Measurements from ENCODE around the gene WNT9A. TPM values are rescaled to one million over a fixed set of nuclear protein-coding genes. Genes with fewer than 3 reads are reported as not detected.

WNT9A gene
- polyA plus RNA-seq, 3 donors, result not detected

GRCh38 chr1:227919906-227920305, 27.8 kb downstream of the WNT9A start:
- intact Hi-C loops (cut with micrococcal nuclease), result no loop called here
- WGBS (ENCODE audit: insufficient coverage), result 48% methylated on average over 10 of the region's 12 CpGs
- Histone ChIP-seq H3K36me3 (replicated peaks in 1 of 2; ENCODE audit: control insufficient read depth in 1 of 2, insufficient read depth in 2 of 2, low read length in 2 of 2) (no peaks in the 10 kb centered on the region), H3K27me3 (ENCODE audit: control insufficient read depth in 2 of 2, insufficient read depth in 2 of 2, low read length in 2 of 2) (no peaks in the 10 kb centered on the region), H3K27ac (ENCODE audit: low read depth in 1 of 2, low read length in 2 of 2) (no peak overlapping the region), H3K4me2 (replicated peaks; ENCODE audit: extremely low read depth, low read length, poor library complexity, severe bottlenecking) (no peak overlapping the region), H3K79me2 (ENCODE audit: insufficient read depth, low read length) (no peaks in the 10 kb centered on the region), H3K9ac (ENCODE audit: insufficient read depth, low read length, poor library complexity, severe bottlenecking) (no peak overlapping the region), H2AFZ (ENCODE audit: insufficient read depth, low read depth, low read length, poor library complexity, severe bottlenecking) (no peak overlapping the region), H4K20me1 (ENCODE audit: insufficient read depth, low read length) (no peaks in the 10 kb centered on the region), H3K9me3 (replicated peaks in 1 of 2; ENCODE audit: control insufficient read depth in 1 of 2, insufficient read depth in 1 of 2, low read length in 2 of 2) (no peaks in the 10 kb centered on the region), H3K4me3 (replicated peaks in 1 of 3; ENCODE audit: low read depth in 2 of 3, low read length in 3 of 3) (no peak overlapping the region), H3K4me1 (ENCODE audit: control insufficient read depth in 1 of 2, insufficient read depth in 2 of 2, low read length in 2 of 2) (no peaks in the 10 kb centered on the region)
- DNase-seq, result no peak
- H3K27ac Mint-ChIP-seq, result no peak overlapping the region
- peaks cover 0 to 4% (median 0%) of the 10 kb centered on the region in 3 donors for H3K27me3 Mint-ChIP-seq (ENCODE audit: low read depth in 3 of 3)
- no peak for TF ChIP-seq CTCF (IDR thresholded peaks at IDR 0.05)
- H3K4me3 Mint-ChIP-seq, result no peak overlapping the region
- H3K4me1 Mint-ChIP-seq, result no peaks in the 10 kb centered on the region
- peaks cover 0 to 1% (median 0%) of the 10 kb centered on the region in 7 donors for H3K9me3 Mint-ChIP-seq
- H3K36me3 Mint-ChIP-seq, result no peaks in the 10 kb centered on the region

DNA sequence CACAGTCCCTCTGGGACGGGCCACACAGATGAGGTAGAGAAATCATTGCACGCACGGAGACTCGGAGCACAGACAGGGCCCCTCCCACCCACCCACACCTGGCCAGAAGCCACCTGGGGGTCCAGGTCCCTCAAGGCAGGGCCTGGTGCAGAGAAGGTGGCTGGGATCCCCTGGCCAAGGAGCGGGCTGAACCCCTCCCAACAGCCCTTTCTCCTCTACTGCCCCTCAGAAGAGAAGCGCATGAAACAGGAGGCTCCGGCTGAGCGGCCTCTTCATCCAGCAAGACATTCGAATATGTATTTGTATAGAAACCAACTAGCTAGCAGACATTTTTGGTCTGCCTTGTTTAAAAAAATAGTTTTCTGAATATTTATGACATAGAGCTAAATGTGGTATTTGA, 29.0 kb downstream of the WNT9A start:
- Histone ChIP-seq H3K27ac (ENCODE audit: low read depth in 1 of 2, low read length in 2 of 2) (no peak overlapping the region), H2AFZ (ENCODE audit: insufficient read depth, low read depth, low read length, poor library complexity, severe bottlenecking) (no peak overlapping the region), H3K79me2 (ENCODE audit: insufficient read depth, low read length) (no peaks in the 10 kb centered on the region), H3K4me2 (replicated peaks; ENCODE audit: extremely low read depth, low read length, poor library complexity, severe bottlenecking) (no peak overlapping the region), H3K9me3 (replicated peaks in 1 of 2; ENCODE audit: control insufficient read depth in 1 of 2, insufficient read depth in 1 of 2, low read length in 2 of 2) (no peaks in the 10 kb centered on the region), H3K4me1 (ENCODE audit: control insufficient read depth in 1 of 2, insufficient read depth in 2 of 2, low read length in 2 of 2) (no peaks in the 10 kb centered on the region), H4K20me1 (ENCODE audit: insufficient read depth, low read length) (no peaks in the 10 kb centered on the region), H3K4me3 (replicated peaks in 1 of 3; ENCODE audit: low read depth in 2 of 3, low read length in 3 of 3) (no peak overlapping the region), H3K27me3 (ENCODE audit: control insufficient read depth in 2 of 2, insufficient read depth in 2 of 2, low read length in 2 of 2) (no peaks in the 10 kb centered on the region), H3K36me3 (replicated peaks in 1 of 2; ENCODE audit: control insufficient read depth in 1 of 2, insufficient read depth in 2 of 2, low read length in 2 of 2) (no peaks in the 10 kb centered on the region), H3K9ac (ENCODE audit: insufficient read depth, low read length, poor library complexity, severe bottlenecking) (no peak overlapping the region)
- no peaks in the 10 kb centered on the region for H3K36me3 Mint-ChIP-seq
- H3K27ac Mint-ChIP-seq, result no peak overlapping the region
- no peak overlapping the region for H3K4me3 Mint-ChIP-seq
- H3K27me3 Mint-ChIP-seq (ENCODE audit: low read depth in 3 of 3), result peaks cover 0 to 4% (median 0%) of the 10 kb centered on the region in 3 donors
- no peak for TF ChIP-seq CTCF (IDR thresholded peaks at IDR 0.05)
- DNase-seq, result no peak
- no CpG with 5 or more reads among the region's 9 CpGs for WGBS (ENCODE audit: insufficient coverage)
- no peaks in the 10 kb centered on the region for H3K4me1 Mint-ChIP-seq
- intact Hi-C loops (cut with micrococcal nuclease), result no loop called here
- no peaks in the 10 kb centered on the region for H3K9me3 Mint-ChIP-seq

All from CD14-positive monocyte (primary cell).